Measurements from ENCODE around the gene GRK1. TPM values are rescaled to one million over a fixed set of nuclear protein-coding genes. Genes with fewer than 3 reads are reported as not detected.

Gene GRK1
- total and polyA plus RNA-seq, 2 experiments from 2014 or later = not detected

GRCh38 chr13:113767366-113767765 is 100.3 kb downstream of the GRK1 start:
- H3K36me3 ChIP-seq (ENCODE audit: low read depth) = no peaks in the 10 kb centered on the region
- no peak overlapping the region for H3K9ac ChIP-seq
- H3K4me1 ChIP-seq (ENCODE audit: insufficient read depth) = no peaks in the 10 kb centered on the region
- no peaks in the 10 kb centered on the region for H3K27me3 ChIP-seq (replicated peaks; ENCODE audit: insufficient read depth)
- H2AFZ ChIP-seq = no peak overlapping the region
- H3K79me2 ChIP-seq (ENCODE audit: insufficient read depth) = no peaks in the 10 kb centered on the region
- H3K4me3 ChIP-seq = no peak overlapping the region
- no peak for TF ChIP-seq EZH2phosphoT487 (IDR thresholded peaks at IDR 0.05; ENCODE audit: insufficient read depth, low read depth)
- TF ChIP-seq EZH2 (IDR thresholded peaks at IDR 0.05; ENCODE audit: insufficient read depth, poor library complexity, severe bottlenecking) = no peak
- no peaks in the 10 kb centered on the region for H4K20me1 ChIP-seq (ENCODE audit: insufficient read depth)
- DNase-seq = no peak
- H3F3A ChIP-seq (ENCODE audit: insufficient read depth) = 0 out of 2 replicates have a peak, but pooled peaks cover 3% of the 10 kb centered on the region
- WGBS, 2 experiments (ENCODE audit: low coverage in 1 of 2, low lambda C conversion rate in 2 of 2, missing lambda C conversion rate in 2 of 2) = 61 to 69% methylated on average over 2 of the region's 2 CpGs
- H3K9me3 ChIP-seq (ENCODE audit: low read depth) = no peaks in the 10 kb centered on the region
- H3K9me2 ChIP-seq (ENCODE audit: insufficient read depth) = no peaks in the 10 kb centered on the region
- in situ Hi-C loops (cut with MboI) = no loop called here
- no peak overlapping the region for H3K4me2 ChIP-seq (ENCODE audit: unreplicated experiment)
- H3K27ac ChIP-seq = no peak overlapping the region

DNA sequence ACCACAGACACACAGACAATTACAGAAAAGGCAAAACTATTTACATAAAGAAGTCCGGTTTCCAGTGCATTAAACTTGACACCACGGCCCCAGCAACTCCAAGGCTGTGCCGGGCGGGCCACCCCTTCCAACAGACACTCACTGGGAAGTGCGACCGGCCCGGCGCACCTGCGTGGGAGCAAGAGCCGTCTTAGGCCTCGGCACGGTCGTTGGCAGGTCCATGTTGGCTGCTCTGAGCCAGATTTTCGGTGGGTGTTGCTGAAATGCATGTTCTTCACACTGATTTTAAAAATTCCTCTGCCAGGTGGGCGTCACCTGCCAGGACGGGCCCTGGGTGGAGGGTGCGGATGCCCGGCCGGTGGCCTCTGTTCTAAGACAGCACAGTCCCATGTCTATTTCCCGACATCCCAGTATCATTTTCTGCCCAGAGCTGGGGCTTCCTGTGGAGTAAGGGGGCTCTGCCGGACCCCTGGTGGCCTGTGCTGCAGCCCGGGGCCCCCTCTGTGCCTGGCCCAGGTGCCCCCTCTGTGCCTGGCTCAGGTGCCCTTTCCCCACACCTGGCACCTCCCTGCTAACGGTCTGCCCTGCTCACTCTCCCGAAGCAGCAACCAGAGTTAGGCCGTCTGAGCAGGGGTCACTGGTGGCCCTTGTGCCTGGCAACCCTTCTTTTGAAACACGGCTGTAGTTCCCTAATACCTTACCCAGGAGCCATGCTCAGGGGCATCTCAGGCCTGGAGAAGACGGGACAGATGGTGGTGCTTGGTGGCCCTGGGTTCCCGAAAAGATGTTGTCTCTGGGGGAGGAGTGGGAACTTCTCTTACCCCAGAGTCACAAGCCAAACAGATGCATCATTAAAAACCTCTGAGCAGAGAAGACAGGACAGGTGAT is 101.2 kb downstream of the GRK1 start:
- no peaks in the 10 kb centered on the region for H3K27me3 ChIP-seq (replicated peaks; ENCODE audit: insufficient read depth)
- no peaks in the 10 kb centered on the region for H3K9me3 ChIP-seq (ENCODE audit: low read depth)
- no peak overlapping the region for H3K27ac ChIP-seq
- H3K36me3 ChIP-seq (ENCODE audit: low read depth) = no peaks in the 10 kb centered on the region
- no peak overlapping the region for H3K4me2 ChIP-seq (ENCODE audit: unreplicated experiment)
- H4K20me1 ChIP-seq (ENCODE audit: insufficient read depth) = no peaks in the 10 kb centered on the region
- no peak overlapping the region for H2AFZ ChIP-seq
- H3K4me1 ChIP-seq (ENCODE audit: insufficient read depth) = no peaks in the 10 kb centered on the region
- no peaks in the 10 kb centered on the region for H3K79me2 ChIP-seq (ENCODE audit: insufficient read depth)
- in situ Hi-C loops (cut with MboI) = no loop called here
- 0 out of 2 replicates have a peak, but pooled peaks cover 11% of the 10 kb centered on the region for H3F3A ChIP-seq (ENCODE audit: insufficient read depth)
- no peak overlapping the region for H3K9ac ChIP-seq
- 90 to 91% methylated on average over 28 of the region's 28 CpGs for WGBS, 2 experiments (ENCODE audit: low coverage in 1 of 2, low lambda C conversion rate in 2 of 2, missing lambda C conversion rate in 2 of 2)
- TF ChIP-seq EZH2phosphoT487 (IDR thresholded peaks at IDR 0.05; ENCODE audit: insufficient read depth, low read depth) (no peak), EZH2 (IDR thresholded peaks at IDR 0.05; ENCODE audit: insufficient read depth, poor library complexity, severe bottlenecking) (no peak)
- no peak overlapping the region for H3K4me3 ChIP-seq
- H3K9me2 ChIP-seq (ENCODE audit: insufficient read depth) = no peaks in the 10 kb centered on the region
- DNase-seq = no peak

DNA sequence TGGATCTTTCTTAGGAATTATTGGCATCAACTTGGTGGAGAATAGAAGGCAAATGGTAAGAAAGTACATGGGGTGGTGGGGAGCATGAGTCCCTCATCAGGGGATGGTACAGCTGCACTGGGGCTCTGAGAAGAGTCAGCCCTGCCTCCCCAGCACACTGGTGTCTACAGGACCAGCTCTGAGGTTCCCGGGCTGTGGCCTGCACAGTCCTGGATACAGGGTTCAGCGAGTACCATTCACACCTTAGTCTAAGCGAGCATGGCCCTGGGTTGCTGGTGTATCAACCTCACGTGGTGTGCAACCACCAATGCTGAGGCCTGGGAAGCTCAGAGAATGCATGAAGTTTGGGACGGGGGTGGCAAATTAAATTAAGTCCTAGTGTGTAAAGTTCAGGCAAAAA is 102.1 kb downstream of the GRK1 start:
- 73 to 83% methylated on average over 5 of the region's 5 CpGs for WGBS, 2 experiments (ENCODE audit: low coverage in 1 of 2, low lambda C conversion rate in 2 of 2, missing lambda C conversion rate in 2 of 2)
- no peak overlapping the region for H3K9ac ChIP-seq
- no peaks in the 10 kb centered on the region for H3K9me2 ChIP-seq (ENCODE audit: insufficient read depth)
- in situ Hi-C loops (cut with MboI) = no loop called here
- H4K20me1 ChIP-seq (ENCODE audit: insufficient read depth) = no peaks in the 10 kb centered on the region
- H3K27ac ChIP-seq = no peak overlapping the region
- no peak overlapping the region for H3K4me2 ChIP-seq (ENCODE audit: unreplicated experiment)
- H3K4me3 ChIP-seq = no peak overlapping the region
- H2AFZ ChIP-seq = no peak overlapping the region
- H3K36me3 ChIP-seq (ENCODE audit: low read depth) = no peaks in the 10 kb centered on the region
- DNase-seq = no peak
- no peaks in the 10 kb centered on the region for H3K9me3 ChIP-seq (ENCODE audit: low read depth)
- no peaks in the 10 kb centered on the region for H3K27me3 ChIP-seq (replicated peaks; ENCODE audit: insufficient read depth)
- 0 out of 2 replicates have a peak, but pooled peaks cover 11% of the 10 kb centered on the region for H3F3A ChIP-seq (ENCODE audit: insufficient read depth)
- H3K4me1 ChIP-seq (ENCODE audit: insufficient read depth) = no peaks in the 10 kb centered on the region; the same call in 1 of the 2 replicates
- H3K79me2 ChIP-seq (ENCODE audit: insufficient read depth) = no peaks in the 10 kb centered on the region
- no peak for TF ChIP-seq EZH2phosphoT487 (IDR thresholded peaks at IDR 0.05; ENCODE audit: insufficient read depth, low read depth)
- TF ChIP-seq EZH2 (IDR thresholded peaks at IDR 0.05; ENCODE audit: insufficient read depth, poor library complexity, severe bottlenecking) = no peak

GRCh38 chr13:113769881-113770280 is 102.9 kb downstream of the GRK1 start:
- Histone ChIP-seq H3K27ac (no peak overlapping the region), H3K4me3 (no peak overlapping the region), H3K9me2 (ENCODE audit: insufficient read depth) (no peaks in the 10 kb centered on the region), H3F3A (ENCODE audit: insufficient read depth) (0 out of 2 replicates have a peak, but pooled peaks cover 11% of the 10 kb centered on the region), H3K4me2 (ENCODE audit: unreplicated experiment) (no peak overlapping the region), H3K9ac (no peak overlapping the region), H3K36me3 (ENCODE audit: low read depth) (no peaks in the 10 kb centered on the region), H3K4me1 (ENCODE audit: insufficient read depth) (no peaks in the 10 kb centered on the region; the same call in 1 of the 2 replicates), H3K27me3 (replicated peaks; ENCODE audit: insufficient read depth) (no peaks in the 10 kb centered on the region), H3K9me3 (ENCODE audit: low read depth) (no peaks in the 10 kb centered on the region), H2AFZ (no peak overlapping the region), H3K79me2 (ENCODE audit: insufficient read depth) (no peaks in the 10 kb centered on the region), H4K20me1 (ENCODE audit: insufficient read depth) (no peaks in the 10 kb centered on the region)
- 81 to 87% methylated on average over 13 of the region's 13 CpGs for WGBS, 2 experiments (ENCODE audit: low coverage in 1 of 2, low lambda C conversion rate in 2 of 2, missing lambda C conversion rate in 2 of 2)
- no peak for TF ChIP-seq EZH2phosphoT487 (IDR thresholded peaks at IDR 0.05; ENCODE audit: insufficient read depth, low read depth)
- TF ChIP-seq EZH2 (IDR thresholded peaks at IDR 0.05; ENCODE audit: insufficient read depth, poor library complexity, severe bottlenecking) = no peak
- in situ Hi-C loops (cut with MboI) = no loop called here
- no peak for DNase-seq
